IPS-18c (cell line): ENCODE data around the gene CYP3A5.
"Not testable (repeated sequence)": the region's sequence is repeated elsewhere in the genome, so short reads cannot be mapped to it uniquely, and the experiment has no call there.

ENCODE experiments used
- H3K4me3 ChIP-seq: 2 replicates; pipeline ENCODE4 v1.7.0; 2013; ENCODE audit warnings: low read depth, mild to moderate bottlenecking, low read length, moderate library complexity; ENCODE audit not compliant: insufficient read depth
- H3K9me3 ChIP-seq: one replicate; pipeline ENCODE4 v1.6.1; 2013; ENCODE audit warnings: mild to moderate bottlenecking, low read length, moderate library complexity; ENCODE audit not compliant: control insufficient read depth, insufficient read depth

CYP3A5 gene

DNA sequence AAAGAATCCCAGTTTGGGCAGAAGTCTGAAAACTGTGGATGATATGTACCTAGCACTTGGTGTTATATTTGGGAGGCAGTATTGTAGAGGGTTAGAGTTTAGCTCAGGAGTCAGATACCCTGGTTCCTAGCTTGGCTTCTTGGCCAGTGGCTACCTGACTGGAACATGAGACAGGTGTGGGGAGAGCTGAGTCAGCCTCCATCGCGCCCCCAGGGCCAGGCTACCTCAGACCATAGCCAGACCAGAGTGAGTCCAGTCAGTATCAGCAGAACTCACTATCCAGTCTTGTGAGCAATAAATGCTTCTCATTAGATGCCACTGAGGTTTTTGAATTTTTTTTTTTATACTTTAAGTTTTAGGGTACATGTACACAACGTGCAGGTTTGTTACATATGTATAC, 26.0 kb downstream of the CYP3A5 start:
- H3K9me3 ChIP-seq = peaks cover 3% of the 10 kb centered on the region
- H3K4me3 ChIP-seq = no peak overlapping the region

DNA sequence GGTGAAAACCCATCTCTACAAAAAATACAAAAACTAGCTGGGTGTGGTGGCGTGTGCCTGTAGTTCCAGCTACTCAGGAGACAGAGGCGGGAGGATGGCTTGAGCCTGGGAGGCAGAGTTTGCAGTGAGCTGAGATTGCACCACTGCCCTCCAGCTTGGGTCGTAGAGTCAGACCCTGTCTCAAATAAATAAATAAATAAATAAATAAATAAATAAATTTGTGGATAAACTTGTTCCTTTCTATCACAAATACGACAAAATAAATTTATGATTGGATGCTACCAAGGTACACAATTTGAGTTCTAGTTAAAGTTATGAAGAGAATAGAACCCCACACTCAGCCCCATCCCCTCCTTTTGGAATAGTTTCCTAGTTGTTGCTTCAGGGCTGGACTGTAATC, 26.5 kb downstream of the CYP3A5 start:
- not testable (repeated sequence) for H3K4me3 ChIP-seq

GRCh38 chr7:99652671-99653070, 27.1 kb downstream of the CYP3A5 start:
- Histone ChIP-seq H3K4me3 (no peak overlapping the region), H3K9me3 (peaks cover 3% of the 10 kb centered on the region)

More for the DNA sequence above, 26.5 kb downstream of the CYP3A5 start:
- not testable (repeated sequence) for H3K9me3 ChIP-seq

- no peak overlapping the region for H3K4me3 ChIP-seq
Measured at GRCh38 chr7:99651290-99651689, 28.5 kb downstream of the CYP3A5 start.

GRCh38 chr7:99648843-99649242, 31.0 kb downstream of the CYP3A5 start:
- Histone ChIP-seq H3K4me3 (no peak overlapping the region), H3K9me3 (peaks cover 3% of the 10 kb centered on the region)

More at GRCh38 chr7:99651290-99651689, 28.5 kb downstream of the CYP3A5 start:
- peaks cover 3% of the 10 kb centered on the region for H3K9me3 ChIP-seq

DNA sequence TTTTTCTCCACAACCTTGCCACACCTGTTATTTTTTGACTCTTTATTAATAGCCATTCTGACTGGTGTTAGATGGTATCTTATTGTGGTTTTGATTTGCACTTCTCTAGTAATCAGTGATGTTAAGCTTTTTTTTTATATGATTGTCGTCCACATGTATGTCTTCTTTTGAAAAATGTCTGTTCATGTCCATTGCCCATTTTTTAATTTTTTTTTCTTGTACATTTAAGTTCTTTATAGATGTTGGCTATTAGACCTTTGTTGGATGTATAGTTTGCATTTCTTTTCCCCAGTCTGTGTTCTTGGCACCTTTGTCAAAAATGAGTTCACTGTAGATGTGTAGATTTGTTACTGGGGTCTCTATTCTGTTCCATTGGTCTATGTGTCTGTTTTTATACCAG, 34.2 kb downstream of the CYP3A5 start:
- H3K9me3 ChIP-seq = peaks cover 3% of the 10 kb centered on the region

GRCh38 chr7:99644431-99644830, 35.4 kb downstream of the CYP3A5 start:
- peaks cover under 1% of the 10 kb centered on the region for H3K9me3 ChIP-seq
- no peak overlapping the region for H3K4me3 ChIP-seq

More for the DNA sequence above, 34.2 kb downstream of the CYP3A5 start:
- H3K4me3 ChIP-seq = no peak overlapping the region

DNA sequence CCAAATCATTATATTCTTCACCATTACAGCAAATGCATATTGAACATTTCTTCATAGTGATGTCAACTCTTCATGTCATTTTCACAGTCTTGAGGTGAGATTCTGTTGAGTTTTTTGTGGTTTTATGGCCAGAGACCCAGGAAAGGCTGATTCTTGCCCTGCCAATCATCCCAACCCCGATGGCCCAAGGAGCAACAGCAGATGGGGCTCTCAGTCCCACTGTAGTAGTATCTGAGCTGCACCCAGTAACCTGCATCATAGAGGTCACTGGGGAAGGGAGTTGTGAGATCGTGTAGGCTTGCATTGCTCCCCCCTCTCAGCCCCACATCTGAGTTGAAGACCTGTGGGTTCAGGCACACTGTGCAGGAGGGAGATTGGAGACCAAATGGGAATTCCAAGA, 36.3 kb downstream of the CYP3A5 start:
- H3K9me3 ChIP-seq = no peaks in the 10 kb centered on the region

DNA sequence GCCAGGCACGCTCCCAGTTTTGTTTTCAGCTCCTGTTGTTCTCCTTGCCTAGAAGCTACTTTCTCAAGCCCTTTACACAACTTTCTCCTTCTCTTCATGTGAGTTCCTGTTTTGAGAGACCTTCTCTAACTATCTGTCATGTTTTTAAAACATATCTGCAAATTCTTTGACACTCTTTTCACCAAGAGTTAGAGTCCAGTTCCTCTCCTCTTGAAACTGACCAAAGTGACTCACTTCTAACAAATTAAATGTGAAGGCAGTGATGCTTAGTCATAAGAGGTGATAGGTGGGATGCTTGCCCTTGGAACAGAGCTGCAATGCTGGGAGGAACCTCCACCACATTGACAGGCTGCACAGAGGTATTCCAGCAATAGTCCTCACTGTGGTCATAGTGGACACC, 37.8 kb downstream of the CYP3A5 start:
- H3K4me3 ChIP-seq = no peak overlapping the region
- no peaks in the 10 kb centered on the region for H3K9me3 ChIP-seq

More for the DNA sequence above, 36.3 kb downstream of the CYP3A5 start:
- H3K4me3 ChIP-seq = no peak overlapping the region

- no peak overlapping the region for H3K4me3 ChIP-seq
- H3K9me3 ChIP-seq = no peaks in the 10 kb centered on the region
Measured at GRCh38 chr7:99639267-99639666, 40.5 kb downstream of the CYP3A5 start.

GRCh38 chr7:99638731-99639130, 41.1 kb downstream of the CYP3A5 start:
- Histone ChIP-seq H3K4me3 (no peak overlapping the region), H3K9me3 (no peaks in the 10 kb centered on the region)

DNA sequence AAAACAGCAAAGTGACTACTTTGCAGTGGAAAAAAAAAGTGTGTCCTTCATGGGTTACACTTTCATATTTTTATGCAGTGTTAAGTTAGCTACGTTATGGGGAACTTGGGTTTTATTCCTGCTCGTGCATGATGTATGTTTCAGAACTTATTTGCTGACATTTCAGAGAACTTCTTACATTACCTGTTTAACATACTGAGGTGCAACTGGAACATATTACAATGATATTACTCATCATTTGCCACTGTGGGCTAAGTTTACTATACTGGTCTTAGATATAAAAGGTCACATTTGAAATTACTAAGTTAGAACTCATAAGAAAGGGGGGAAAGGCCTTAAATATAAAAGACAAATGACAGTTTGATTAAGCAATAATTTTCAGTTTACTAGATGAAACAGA, 42.4 kb downstream of the CYP3A5 start:
- H3K9me3 ChIP-seq = not testable (repeated sequence)

DNA sequence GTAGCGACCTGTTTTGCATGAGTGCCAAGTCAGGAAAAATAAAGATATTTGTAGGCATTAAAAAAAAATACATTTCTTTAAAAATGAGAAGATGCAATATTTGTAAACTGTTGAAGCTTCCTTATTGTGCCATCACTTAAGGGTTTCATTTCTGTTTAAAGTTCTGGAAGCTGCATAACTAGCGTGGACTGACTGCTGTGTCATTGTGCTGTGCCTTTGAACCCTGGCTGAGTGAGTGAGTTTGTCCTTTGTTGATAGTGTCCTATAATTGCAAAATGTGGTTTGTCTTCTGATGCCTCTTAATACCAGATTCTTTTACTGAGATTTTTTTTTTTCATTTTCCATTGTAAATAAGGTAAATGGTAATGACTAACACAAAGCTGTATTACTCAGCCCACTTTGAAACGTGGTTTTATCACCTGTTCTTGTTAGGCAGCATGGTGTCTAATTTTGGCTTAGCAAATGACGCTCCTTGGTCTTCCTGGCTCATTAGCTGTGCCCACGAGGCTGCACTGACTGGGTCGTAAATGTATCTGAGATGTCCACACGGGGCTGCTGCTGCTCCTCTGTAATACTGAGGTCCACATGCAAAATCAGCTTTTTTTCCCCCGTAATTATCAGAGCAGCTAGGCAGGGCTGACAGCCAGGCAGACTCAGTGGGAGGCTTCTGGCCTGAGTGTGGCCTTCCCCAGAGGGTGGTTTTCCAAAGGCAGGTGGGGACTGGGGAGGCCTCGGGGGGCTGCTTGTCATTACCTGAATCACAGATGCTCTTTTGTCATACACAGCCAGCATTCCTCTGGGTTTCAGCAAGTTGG, 48.3 kb downstream of the CYP3A5 start:
- no peaks in the 10 kb centered on the region for H3K9me3 ChIP-seq
- no peak overlapping the region for H3K4me3 ChIP-seq

More for the DNA sequence above, 42.4 kb downstream of the CYP3A5 start:
- H3K4me3 ChIP-seq = not testable (repeated sequence)

DNA sequence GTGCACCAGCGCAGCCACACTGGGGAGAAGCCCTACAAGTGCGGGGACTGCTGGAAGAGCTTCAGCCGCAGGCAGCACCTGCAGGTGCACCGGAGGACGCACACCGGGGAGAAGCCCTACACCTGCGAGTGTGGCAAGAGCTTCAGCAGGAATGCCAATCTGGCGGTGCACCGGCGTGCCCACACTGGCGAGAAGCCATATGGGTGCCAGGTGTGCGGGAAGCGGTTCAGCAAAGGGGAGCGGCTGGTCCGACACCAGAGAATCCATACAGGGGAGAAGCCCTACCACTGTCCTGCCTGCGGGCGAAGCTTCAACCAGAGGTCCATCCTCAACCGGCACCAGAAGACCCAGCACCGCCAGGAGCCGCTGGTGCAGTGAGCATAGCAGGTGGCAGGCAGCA, 50.2 kb downstream of the CYP3A5 start:
- H3K9me3 ChIP-seq = no peaks in the 10 kb centered on the region
- no peak overlapping the region for H3K4me3 ChIP-seq

GRCh38 chr7:99628471-99629465, 51.0 kb downstream of the CYP3A5 start:
- Histone ChIP-seq H3K4me3 (no peak overlapping the region), H3K9me3 (no peaks in the 10 kb centered on the region)

- H3K4me3 ChIP-seq = no peak overlapping the region
- no peaks in the 10 kb centered on the region for H3K9me3 ChIP-seq
Measured at GRCh38 chr7:99627513-99627912, 52.3 kb downstream of the CYP3A5 start.

GRCh38 chr7:99626661-99627060, 53.1 kb downstream of the CYP3A5 start:
- Histone ChIP-seq H3K4me3 (no peak overlapping the region), H3K9me3 (no peaks in the 10 kb centered on the region)

DNA sequence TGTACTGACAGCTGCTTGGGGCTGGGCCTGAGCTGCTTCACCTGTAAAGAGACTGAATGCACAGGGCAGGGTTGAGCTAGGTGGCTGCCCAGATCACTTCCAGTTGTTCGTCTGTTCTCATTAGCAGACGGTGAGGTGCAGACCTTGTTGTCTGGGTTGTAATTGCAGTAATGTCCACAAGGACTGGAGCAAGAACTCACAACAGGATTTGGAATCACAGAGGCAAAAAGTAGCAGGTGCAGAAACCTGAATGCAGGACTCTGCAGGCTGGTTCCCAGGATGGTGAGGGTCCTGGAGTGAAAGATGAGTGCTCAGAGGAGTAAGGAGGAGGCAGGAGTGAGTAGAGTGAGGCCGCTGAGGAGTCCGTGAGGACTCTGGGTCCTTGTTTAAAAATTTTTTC, 53.8 kb downstream of the CYP3A5 start:
- Histone ChIP-seq H3K9me3 (no peaks in the 10 kb centered on the region), H3K4me3 (no peak overlapping the region)
